H9 (cell line): ENCODE data around the gene TMEM270. TPM values are rescaled to one million over a fixed set of nuclear protein-coding genes. Genes with fewer than 3 reads are reported as not detected.

Source experiments
- DNase-seq: peaks from one replicate; pipeline ENCODE4 v3.0.0-alpha.2; 2017
- H2AFZ ChIP-seq: one replicate; pipeline ENCODE4 v1.6.1; 2013; ENCODE audit warnings: mild to moderate bottlenecking, low read length, control low read depth, moderate library complexity
- H2AK5ac ChIP-seq: 2 replicates; pipeline ENCODE4 v1.6.1; 2013; ENCODE audit warnings: low read length, control low read depth, mixed read lengths; ENCODE audit not compliant: insufficient read length
- H2BK120ac ChIP-seq: one replicate; pipeline ENCODE4 v1.6.1; 2013; ENCODE audit warnings: low read depth, mild to moderate bottlenecking, low read length, control low read depth, inconsistent platforms; ENCODE audit not compliant: poor library complexity, severe bottlenecking
- H2BK12ac ChIP-seq: 2 replicates; pipeline ENCODE4 v1.6.1; 2013; ENCODE audit warnings: low read length, control low read depth, mixed read lengths, low read depth; ENCODE audit not compliant: insufficient read length
- H2BK15ac ChIP-seq: 2 replicates; pipeline ENCODE4 v1.6.1; 2013; ENCODE audit warnings: low read depth, low read length, control low read depth
- H2BK20ac ChIP-seq: one replicate; pipeline ENCODE4 v1.6.1; 2013; ENCODE audit warnings: low read depth, mild to moderate bottlenecking, low read length, control low read depth, inconsistent platforms; ENCODE audit not compliant: poor library complexity, severe bottlenecking
- H2BK5ac ChIP-seq: 2 replicates; pipeline ENCODE4 v1.6.1; 2013; ENCODE audit warnings: low read length, control low read depth, mixed read lengths; ENCODE audit not compliant: insufficient read length
- H3K14ac ChIP-seq: 2 replicates; pipeline ENCODE4 v1.6.1; 2013; ENCODE audit warnings: low read length, control low read depth; ENCODE audit not compliant: insufficient read depth
- H3K18ac ChIP-seq: 2 replicates; pipeline ENCODE4 v1.6.1; 2013; ENCODE audit warnings: low read depth, mild to moderate bottlenecking, mixed read lengths, low read length, control low read depth; ENCODE audit not compliant: insufficient read length
- H3K23ac ChIP-seq: 2 replicates; pipeline ENCODE4 v1.6.1; 2013; ENCODE audit warnings: low read length, control low read depth, mixed read lengths, low read depth; ENCODE audit not compliant: insufficient read length
- H3K23me2 ChIP-seq: 2 replicates; pipeline ENCODE4 v1.6.1; 2013; ENCODE audit warnings: low read depth, mild to moderate bottlenecking, mixed read lengths, low read length, control low read depth; ENCODE audit not compliant: insufficient read length, poor library complexity, severe bottlenecking
- H3K27ac ChIP-seq: 2 replicates; pipeline ENCODE4 v1.5.1; 2013; ENCODE audit warnings: low read length, control low read depth, mixed read lengths, low read depth; ENCODE audit not compliant: insufficient read length
- H3K27me3 ChIP-seq: 2 replicates; pipeline ENCODE4 v1.6.1; 2013; ENCODE audit warnings: low read length, control low read depth, inconsistent platforms; ENCODE audit not compliant: insufficient read depth
- H3K4ac ChIP-seq: 2 replicates; pipeline ENCODE4 v1.6.1; 2013; ENCODE audit warnings: low read depth, mild to moderate bottlenecking, control low read depth, inconsistent platforms, low read length, moderate library complexity
- H3K4me1 ChIP-seq: 2 replicates; pipeline ENCODE4 v1.6.1; 2013; ENCODE audit warnings: low read length, control low read depth, inconsistent platforms; ENCODE audit not compliant: insufficient read depth
- H3K4me2 ChIP-seq: 2 replicates; pipeline ENCODE4 v1.6.1; 2013; ENCODE audit warnings: low read length, control low read depth, mixed read lengths; ENCODE audit not compliant: insufficient read length, insufficient read depth
- H3K56ac ChIP-seq: 2 replicates; pipeline ENCODE4 v1.6.1; 2013; ENCODE audit warnings: low read depth, mild to moderate bottlenecking, mixed read lengths, low read length, control low read depth; ENCODE audit not compliant: insufficient read length
- H3K79me1 ChIP-seq: 2 replicates; pipeline ENCODE4 v1.6.1; 2013; ENCODE audit warnings: low read depth, mild to moderate bottlenecking, moderate library complexity, low read length, control low read depth, inconsistent platforms; ENCODE audit not compliant: insufficient read depth, poor library complexity, severe bottlenecking
- H3K79me2 ChIP-seq: 2 replicates; pipeline ENCODE4 v1.6.1; 2013; ENCODE audit warnings: low read length, control low read depth, inconsistent platforms; ENCODE audit not compliant: insufficient read depth
- H3K9ac ChIP-seq: 2 replicates; pipeline ENCODE4 v1.6.1; 2013; ENCODE audit warnings: low read length, control low read depth, mixed read lengths; ENCODE audit not compliant: insufficient read length; ENCODE audit errors: extremely low read depth
- H3K9me3 ChIP-seq: one replicate; pipeline ENCODE4 v1.6.1; 2013; ENCODE audit warnings: low read depth, low read length, inconsistent platforms; ENCODE audit not compliant: control insufficient read depth
- H3T11ph ChIP-seq: one replicate; pipeline ENCODE4 v1.6.1; 2013; ENCODE audit warnings: mild to moderate bottlenecking, low read length, control low read depth, inconsistent platforms
- H4K20me1 ChIP-seq: one replicate; pipeline ENCODE4 v1.6.1; 2013; ENCODE audit not compliant: control insufficient read depth, insufficient read length, insufficient read depth
- H4K5ac ChIP-seq: 2 replicates; pipeline ENCODE4 v1.6.1; 2013; ENCODE audit warnings: low read depth, mild to moderate bottlenecking, mixed read lengths, low read length, control low read depth; ENCODE audit not compliant: insufficient read length
- H4K8ac ChIP-seq: replicated peaks from 2 replicates; pipeline ENCODE4 v1.6.1; 2013; ENCODE audit warnings: low read length, control low read depth, mixed read lengths, low read depth; ENCODE audit not compliant: insufficient read length
- H4K91ac ChIP-seq: 2 replicates; pipeline ENCODE4 v1.6.1; 2013; ENCODE audit warnings: low read depth, mild to moderate bottlenecking, moderate library complexity, mixed read lengths, low read length, control low read depth; ENCODE audit not compliant: insufficient read length
- H3K27ac Mint-ChIP-seq, 3 experiments: 2 replicates in 2 of 3; 3 replicates in 1 of 3; pipeline ENCODE4 v1.8.0; 2020 to 2021; ENCODE audit warnings: mixed read lengths in 3 of 3, mild to moderate bottlenecking in 1 of 3, moderate library complexity in 1 of 3
- H3K27me3 Mint-ChIP-seq: 2 replicates; pipeline ENCODE4 v1.8.0; 2021; ENCODE audit warnings: low read depth, mild to moderate bottlenecking, moderate library complexity, mixed read lengths
- H3K36me3 Mint-ChIP-seq, 3 experiments: 2 replicates in 2 of 3; 3 replicates in 1 of 3; pipeline ENCODE4 v1.8.0; 2020 to 2021; ENCODE audit warnings: low read depth in 3 of 3, mixed read lengths in 3 of 3; ENCODE audit not compliant: insufficient read depth in 1 of 3
- H3K4me1 Mint-ChIP-seq, 2 experiments: 2 replicates each; pipeline ENCODE4 v1.8.0; 2020; ENCODE audit warnings: mixed read lengths in 2 of 2
- H3K4me3 Mint-ChIP-seq, 2 experiments: 2 replicates in 1 of 2; 3 replicates in 1 of 2; pipeline ENCODE4 v1.8.0; 2020 to 2021; ENCODE audit warnings: mild to moderate bottlenecking in 2 of 2, mixed read lengths in 2 of 2, moderate library complexity in 1 of 2
- H3K9me3 Mint-ChIP-seq, 2 experiments: 2 replicates in 1 of 2; 3 replicates in 1 of 2; pipeline ENCODE4 v1.8.0; 2020; ENCODE audit warnings: mild to moderate bottlenecking in 2 of 2, mixed read lengths in 2 of 2, moderate library complexity in 1 of 2
- CTCF ChIP-seq: fragments of 200-600 bp; sonication (generic); conservative IDR thresholded peaks from 3 replicates; pipeline ENCODE4 v1.8.0; 2021; ENCODE audit warnings: antibody characterized with exemption, mild to moderate bottlenecking
- WGBS: extraction: QIAGEN DNeasy Blood & Tissue Kit; methylation state at CpG from one replicate; pipeline ENCODE4 v1.1.7; 2013; ENCODE audit warnings: missing lambda C conversion rate, low lambda C conversion rate, mixed read lengths; ENCODE audit not compliant: insufficient read length; ENCODE audit errors: extremely low coverage; 5-methylcytosine and 5-hydroxymethylcytosine counted together
- total RNA-seq: library from RNA; stranded (reverse); gene quantifications from 2 replicates; pipeline ENCODE4 v1.2.1, GENCODE V29; 2021

TMEM270 gene
- total RNA-seq, 1 experiment from 2014 or later, result not detected

- no peaks in the 10 kb centered on the region for H3K79me2 ChIP-seq
- H2BK12ac ChIP-seq, result no peak overlapping the region
- H3K79me1 ChIP-seq, result no peaks in the 10 kb centered on the region
- no peak overlapping the region for H2BK15ac ChIP-seq
- peaks cover 11 to 22% of the 10 kb centered on the region in 2 experiments for H3K4me1 Mint-ChIP-seq
- H3K18ac ChIP-seq, result no peak overlapping the region
- no peak overlapping the region for H4K91ac ChIP-seq
- no peak overlapping the region for H3K4me2 ChIP-seq
- H3K9ac ChIP-seq, result no peak overlapping the region
- H3K36me3 Mint-ChIP-seq, result no peaks in the 10 kb centered on the region; a peak in 1 of 7 replicates
- H2AFZ ChIP-seq, result no peak overlapping the region
- no peak overlapping the region for H3K14ac ChIP-seq
- no peak for TF ChIP-seq CTCF
- H2BK120ac ChIP-seq, result no peak overlapping the region
- DNase-seq, result no peak
- H3K4ac ChIP-seq, result no peak overlapping the region
- no peak overlapping the region for H3T11ph ChIP-seq
- no peak overlapping the region for H3K23ac ChIP-seq
- H4K20me1 ChIP-seq, result no peaks in the 10 kb centered on the region
- no peaks in the 10 kb centered on the region; a peak in 1 of 5 replicates for H3K9me3 Mint-ChIP-seq
- no peaks in the 10 kb centered on the region for H3K9me3 ChIP-seq
- no peaks in the 10 kb centered on the region for H3K4me1 ChIP-seq
- H4K5ac ChIP-seq, result no peak overlapping the region
- no peak overlapping the region for H3K56ac ChIP-seq
- H4K8ac ChIP-seq, result no peak overlapping the region
- H3K27ac Mint-ChIP-seq, result no peak overlapping the region
- H2AK5ac ChIP-seq, result no peak overlapping the region
- no peaks in the 10 kb centered on the region for H3K23me2 ChIP-seq
- no peak overlapping the region for H2BK20ac ChIP-seq
- no peak overlapping the region for H3K27ac ChIP-seq
- H2BK5ac ChIP-seq, result no peak overlapping the region
- H3K27me3 ChIP-seq, result no peaks in the 10 kb centered on the region
- no peak overlapping the region for H3K4me3 Mint-ChIP-seq
- no CpG with 5 or more reads among the region's 7 CpGs for WGBS
- peaks cover 2% of the 10 kb centered on the region; the same call in 1 of the 2 replicates for H3K27me3 Mint-ChIP-seq
These were observed 49.0 kb downstream of the TMEM270 start for GRCh38 chr7:73909996-73910395.
